K562 (cell line): ENCODE results near the gene ULK3. TPM values are rescaled to one million over a fixed set of nuclear protein-coding genes. Genes with fewer than 3 reads are reported as not detected.

Experiments used
- CBFA2T3 ChIP-seq: fragments of 450-650 bp; IDR thresholded peaks from 2 replicates; pipeline ENCODE4 v1.6.1; 2017
- CBX3 ChIP-seq, 2 experiments: IDR thresholded peaks; 1 replicate in 1 of 2; 2 replicates in 1 of 2; pipeline ENCODE4 v1.6.1; 2012; ENCODE audit warnings: inconsistent platforms in 2 of 2, low read length in 2 of 2, borderline replicate concordance in 1 of 2, control low read depth in 1 of 2
- IFI16 ChIP-seq: fragments of 250-450 bp; sonication (Bioruptor Pico); IDR thresholded peaks from 2 replicates; pipeline ENCODE4 v2.1.2; 2022; ENCODE audit warnings: mild to moderate bottlenecking, inconsistent platforms
- MECOM ChIP-seq: fragments of 250-450 bp; sonication (Bioruptor Pico); IDR thresholded peaks from 2 replicates; pipeline ENCODE4 v1.8.0; 2022; ENCODE audit warnings: inconsistent platforms
- MIER1 ChIP-seq: fragments of 450-650 bp; IDR thresholded peaks from 2 replicates; pipeline ENCODE4 v1.6.1; 2016; ENCODE audit warnings: antibody characterized with exemption, mild to moderate bottlenecking, low read depth
- MYC ChIP-seq, 2 experiments: fragments of 250-450 bp in 1 of 2; sonication (Bioruptor Pico) in 1 of 2; IDR thresholded peaks; 2 replicates each; pipeline versions ENCODE4 v1.5.1 to v1.6.1; 2012 to 2021; ENCODE audit warnings: low read depth in 2 of 2, borderline replicate concordance in 1 of 2, improper control_type of control experiment in 1 of 2, low read length in 1 of 2, mild to moderate bottlenecking in 1 of 2, moderate library complexity in 1 of 2
- REST ChIP-seq, 2 experiments: fragments of 450-650 bp; formaldehyde crosslinking in 1 of 2; IDR thresholded peaks; 2 replicates each; pipeline versions ENCODE4 v1.4.0 to v1.6.1; 2014 to 2020; ENCODE audit warnings: mild to moderate bottlenecking in 2 of 2, borderline replicate concordance in 1 of 2, low read depth in 1 of 2
- SMARCE1 ChIP-seq: fragments of 450-650 bp; IDR thresholded peaks from 2 replicates; pipeline ENCODE4 v1.7.1; 2016; ENCODE audit warnings: mild to moderate bottlenecking
- SNRNP70 ChIP-seq: fragments of 200-400 bp; formaldehyde crosslinking; optimal IDR thresholded peaks from 2 replicates; pipeline ENCODE3; 2017; ENCODE audit warnings: low read depth, low read length
- USF1 ChIP-seq: sonication (generic); formaldehyde crosslinking; IDR thresholded peaks from 2 replicates; pipeline ENCODE4 v1.9.0; 2022; ENCODE audit warnings: mild to moderate bottlenecking, missing genetic modification reagents
- YBX1 ChIP-seq: fragments of 450-650 bp; IDR thresholded peaks from 2 replicates; pipeline ENCODE4 v1.7.1; 2016; ENCODE audit warnings: mild to moderate bottlenecking
- ZC3H4 ChIP-seq: sonication (generic); formaldehyde crosslinking; IDR thresholded peaks from 2 replicates; pipeline ENCODE4 v1.9.0; 2021; ENCODE audit warnings: missing genetic modification reagents, borderline replicate concordance
- ZFX ChIP-seq: sonication (generic); formaldehyde crosslinking; IDR thresholded peaks from 2 replicates; pipeline ENCODE4 v1.8.0; 2022; ENCODE audit warnings: mild to moderate bottlenecking, missing genetic modification reagents, moderate library complexity
- ZKSCAN8 ChIP-seq: fragments of 200-800 bp; sonication (Bioruptor generic); IDR thresholded peaks from 2 replicates; pipeline ENCODE4 v1.6.1; 2016; ENCODE audit warnings: missing genetic modification characterization, missing compliant biosample characterization
- ZNF507 ChIP-seq: conservative IDR thresholded peaks from 2 replicates; pipeline ENCODE4 v1.6.1; 2017; ENCODE audit warnings: missing genetic modification characterization, missing compliant biosample characterization
- ZNF696 ChIP-seq: fragments of 250-450 bp; sonication (Bioruptor Pico); conservative IDR thresholded peaks from 2 replicates; pipeline ENCODE4 v1.4.0; 2020; ENCODE audit warnings: mild to moderate bottlenecking, moderate library complexity
- polyA plus RNA-seq, 8 experiments: library from polyadenylated mRNA; depleted of rRNA in 4 of 8; stranded (reverse) in 5 of 8; unstranded in 3 of 8; fragments of >200 nt; fragmentation: Nextera tagmentation in 2 of 8; fragmentation: Illumina TruSeq in 1 of 8; extraction: Ambion mirVana in 2 of 8; extraction: Trizol in 1 of 8; gene quantifications; 2 replicates each; pipeline versions ENCODE4 v1.2.1 to v1.2.3, GENCODE V29; 2011 to 2014; ENCODE audit warnings: inconsistent platforms in 1 of 8, missing spikeins in 1 of 8
- total RNA-seq, 7 experiments: library from RNA; depleted of rRNA in 6 of 7; stranded (reverse); fragments of >200 nt in 6 of 7; fragmentation: Illumina TruSeq in 2 of 7; extraction: Trizol in 2 of 7; gene quantifications; 2 replicates each; pipeline versions ENCODE4 v1.2.1 to v1.2.3, GENCODE V29; 2011 to 2021; ENCODE audit warnings: low replicate concordance in 1 of 7
- TF ChIP-seq, protein P1 (sequence below): sonication (generic); formaldehyde crosslinking; IDR thresholded peaks from 2 replicates; pipeline ENCODE4 v1.4.0; 2020; ENCODE audit warnings: mild to moderate bottlenecking, missing genetic modification reagents

ULK3 gene
- total and polyA plus RNA-seq, 9 of the 15 experiments (the other 6 are each of a cell fraction or from before 2014, with no cell fraction given): 0.68 to 68.0 (median 34.9) TPM

- no peak for TF ChIP-seq REST (IDR thresholded peaks at IDR 0.05; ENCODE audit: borderline replicate concordance)
- TF ChIP-seq REST (CRISPR knock-in tag; IDR thresholded peaks at IDR 0.05; ENCODE audit: low read depth): 0 out of 2 replicates have a peak, but pooled peaks have one; percentile 32
- no peak for TF ChIP-seq CBFA2T3
- TF ChIP-seq SNRNP70: no peak
- TF ChIP-seq ZFX: peak; percentile 98
- no peak for TF ChIP-seq ZNF507
- TF ChIP-seq, protein P1, sequence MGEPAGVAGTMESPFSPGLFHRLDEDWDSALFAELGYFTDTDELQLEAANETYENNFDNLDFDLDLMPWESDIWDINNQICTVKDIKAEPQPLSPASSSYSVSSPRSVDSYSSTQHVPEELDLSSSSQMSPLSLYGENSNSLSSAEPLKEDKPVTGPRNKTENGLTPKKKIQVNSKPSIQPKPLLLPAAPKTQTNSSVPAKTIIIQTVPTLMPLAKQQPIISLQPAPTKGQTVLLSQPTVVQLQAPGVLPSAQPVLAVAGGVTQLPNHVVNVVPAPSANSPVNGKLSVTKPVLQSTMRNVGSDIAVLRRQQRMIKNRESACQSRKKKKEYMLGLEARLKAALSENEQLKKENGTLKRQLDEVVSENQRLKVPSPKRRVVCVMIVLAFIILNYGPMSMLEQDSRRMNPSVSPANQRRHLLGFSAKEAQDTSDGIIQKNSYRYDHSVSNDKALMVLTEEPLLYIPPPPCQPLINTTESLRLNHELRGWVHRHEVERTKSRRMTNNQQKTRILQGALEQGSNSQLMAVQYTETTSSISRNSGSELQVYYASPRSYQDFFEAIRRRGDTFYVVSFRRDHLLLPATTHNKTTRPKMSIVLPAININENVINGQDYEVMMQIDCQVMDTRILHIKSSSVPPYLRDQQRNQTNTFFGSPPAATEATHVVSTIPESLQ: no peak
- no peak for TF ChIP-seq ZKSCAN8 (CRISPR knock-in tag)
- TF ChIP-seq IFI16 (CRISPR knock-in tag): no peak
- TF ChIP-seq ZNF696 (CRISPR knock-in tag): no peak
- TF ChIP-seq MYC (IDR thresholded peaks at IDR 0.05; ENCODE audit: low read depth, low read length): peak; percentile 61; the same call in 1 of the 2 replicates
- TF ChIP-seq MYC (CRISPR knock-in tag; IDR thresholded peaks at IDR 0.05; ENCODE audit: borderline replicate concordance, low read depth): no peak
- TF ChIP-seq CBX3 (IDR thresholded peaks at IDR 0.05; ENCODE audit: borderline replicate concordance in 1 of 2, low read length in 2 of 2): no peak
- TF ChIP-seq ZC3H4 (CRISPR knock-in tag): no peak
- TF ChIP-seq MECOM (CRISPR knock-in tag): no peak
- TF ChIP-seq SMARCE1: no peak
- TF ChIP-seq YBX1: no peak
- no peak; the same call in 1 of the 2 replicates for TF ChIP-seq USF1
- no peak for TF ChIP-seq MIER1
Measured at GRCh38 chr15:74873036-74873755, 30.2 kb upstream of the ULK3 start, which contains the start of gene SCAMP2 (continued).
